GM18868 (cell line): ENCODE results near the gene CFAP68.
"Not testable (repeated sequence)": the region's sequence is repeated elsewhere in the genome, so short reads cannot be mapped to it uniquely, and the experiment has no call there.

Source experiments
- ATAC-seq: cut with Tn5 transposase; IDR thresholded peaks from one replicate; pipeline ENCODE4 v1.9.1; 2021; ENCODE audit warnings: mild to moderate bottlenecking, moderate library complexity; ENCODE audit not compliant: unreplicated experiment

Gene CFAP68

GRCh38 chr11:111870113-111870512 lies 9.2 kb upstream of the CFAP68 start:
- no peak for ATAC-seq

- peak; percentile 17 for ATAC-seq
Measured at GRCh38 chr11:111870522-111870885, 8.8 kb upstream of the CFAP68 start.

GRCh38 chr11:111870886-111871692 lies 8.3 kb upstream of the CFAP68 start, which contains the start of gene ALG9:
Gene ALG9, minus strand, starts transcription at chr11:111871581. Its CDS starts 99 bp downstream, at chr11:111871482.
- peak; percentile 92 for ATAC-seq

GRCh38 chr11:111871693-111872161 lies 7.6 kb upstream of the CFAP68 start:
- no peak for ATAC-seq

- peak; percentile 4 for ATAC-seq
Measured at GRCh38 chr11:111878385-111878848, 924 bp upstream of the CFAP68 start.

- no peak for ATAC-seq
Measured at GRCh38 chr11:111879637-111879960, 258 bp downstream of the CFAP68 start.

GRCh38 chr11:111882202-111882601 lies 2.9 kb downstream of the CFAP68 start:
- no peak for ATAC-seq

GRCh38 chr11:111885053-111885452 lies 5.7 kb downstream of the CFAP68 start:
- not testable (repeated sequence) for ATAC-seq

- no peak for ATAC-seq
Measured at GRCh38 chr11:111886032-111886431, 6.7 kb downstream of the CFAP68 start.

- ATAC-seq = no peak
Measured at GRCh38 chr11:111886844-111887243, 7.5 kb downstream of the CFAP68 start.

GRCh38 chr11:111905411-111905810 lies 26.1 kb downstream of the CFAP68 start:
- ATAC-seq = no peak

- no peak for ATAC-seq
Measured at GRCh38 chr11:111906680-111907079, 27.3 kb downstream of the CFAP68 start.

GRCh38 chr11:111908639-111909305 lies 29.4 kb downstream of the CFAP68 start:
- ATAC-seq = no peak

- no peak for ATAC-seq
Measured at GRCh38 chr11:111909378-111909777, 30.0 kb downstream of the CFAP68 start.

- ATAC-seq = no peak
Measured at GRCh38 chr11:111910676-111911562, 31.6 kb downstream of the CFAP68 start.

GRCh38 chr11:111911563-111912401 lies 32.4 kb downstream of the CFAP68 start, which contains the start of gene CRYAB:
Gene CRYAB, minus strand, starts transcription at chr11:111911770. Its CDS starts 46 bp downstream, at chr11:111911724.
- no peak for ATAC-seq

- no peak for ATAC-seq
Measured at GRCh38 chr11:111912535-111912934, 33.2 kb downstream of the CFAP68 start, which contains the start of gene HSPB2. Gene HSPB2, plus strand, starts transcription at chr11:111912734. Its CDS starts 96 bp downstream, at chr11:111912830.

GRCh38 chr11:111913031-111913861 lies 33.9 kb downstream of the CFAP68 start:
- ATAC-seq = no peak

GRCh38 chr11:111913997-111914396 lies 34.7 kb downstream of the CFAP68 start:
- ATAC-seq = no peak
